ENCODE results near the gene CCDC33. TPM values are rescaled to one million over a fixed set of nuclear protein-coding genes. Genes with fewer than 3 reads are reported as not detected.

The CCDC33 gene
- total RNA-seq, 4 donors from 2014 or later, result not detected

DNA sequence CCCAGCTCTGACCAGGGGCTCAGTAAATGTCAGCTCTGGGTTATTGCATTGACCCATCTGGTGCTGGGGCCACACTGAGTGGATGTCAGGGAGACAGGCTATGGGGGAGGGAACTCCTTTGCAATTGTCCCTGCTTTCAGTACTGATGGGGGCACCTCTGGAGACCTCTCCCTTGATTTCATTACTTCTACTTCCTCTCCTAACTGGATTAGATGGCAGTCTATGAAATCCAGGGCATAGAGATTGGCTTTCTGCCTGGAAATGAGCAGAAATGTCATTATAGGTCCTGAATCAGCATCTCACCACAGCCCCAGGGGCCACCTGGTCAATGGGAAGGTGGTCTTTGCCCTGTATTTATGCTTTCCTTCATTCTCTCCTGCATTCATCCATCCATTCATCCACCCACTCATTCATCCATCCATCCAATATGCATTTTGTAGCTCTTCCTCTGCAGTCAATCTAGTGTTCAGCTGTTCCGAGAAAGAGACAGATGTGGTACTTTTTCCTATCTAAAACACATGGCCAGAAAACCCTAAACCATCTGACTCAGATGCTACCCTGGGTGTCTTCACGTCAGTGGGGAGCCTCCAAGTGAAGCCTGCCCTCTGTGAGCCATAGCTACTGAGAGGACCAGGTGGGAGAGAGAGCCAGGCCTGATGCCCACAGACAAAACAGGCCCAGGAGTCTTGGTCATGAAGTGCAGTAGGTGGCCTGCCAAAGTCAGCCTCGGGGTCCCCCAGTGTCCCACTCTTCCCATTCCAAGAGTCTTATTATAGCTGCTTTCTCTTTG is 57.1 kb downstream of the CCDC33 start:
- DNase-seq (ENCODE audit: low spot score), result no peak
- TF ChIP-seq, protein P1, sequence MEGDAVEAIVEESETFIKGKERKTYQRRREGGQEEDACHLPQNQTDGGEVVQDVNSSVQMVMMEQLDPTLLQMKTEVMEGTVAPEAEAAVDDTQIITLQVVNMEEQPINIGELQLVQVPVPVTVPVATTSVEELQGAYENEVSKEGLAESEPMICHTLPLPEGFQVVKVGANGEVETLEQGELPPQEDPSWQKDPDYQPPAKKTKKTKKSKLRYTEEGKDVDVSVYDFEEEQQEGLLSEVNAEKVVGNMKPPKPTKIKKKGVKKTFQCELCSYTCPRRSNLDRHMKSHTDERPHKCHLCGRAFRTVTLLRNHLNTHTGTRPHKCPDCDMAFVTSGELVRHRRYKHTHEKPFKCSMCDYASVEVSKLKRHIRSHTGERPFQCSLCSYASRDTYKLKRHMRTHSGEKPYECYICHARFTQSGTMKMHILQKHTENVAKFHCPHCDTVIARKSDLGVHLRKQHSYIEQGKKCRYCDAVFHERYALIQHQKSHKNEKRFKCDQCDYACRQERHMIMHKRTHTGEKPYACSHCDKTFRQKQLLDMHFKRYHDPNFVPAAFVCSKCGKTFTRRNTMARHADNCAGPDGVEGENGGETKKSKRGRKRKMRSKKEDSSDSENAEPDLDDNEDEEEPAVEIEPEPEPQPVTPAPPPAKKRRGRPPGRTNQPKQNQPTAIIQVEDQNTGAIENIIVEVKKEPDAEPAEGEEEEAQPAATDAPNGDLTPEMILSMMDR (IDR thresholded peaks at IDR 0.05), result no peak
- ATAC-seq (ENCODE audit: low FRiP score), result no peak

DNA sequence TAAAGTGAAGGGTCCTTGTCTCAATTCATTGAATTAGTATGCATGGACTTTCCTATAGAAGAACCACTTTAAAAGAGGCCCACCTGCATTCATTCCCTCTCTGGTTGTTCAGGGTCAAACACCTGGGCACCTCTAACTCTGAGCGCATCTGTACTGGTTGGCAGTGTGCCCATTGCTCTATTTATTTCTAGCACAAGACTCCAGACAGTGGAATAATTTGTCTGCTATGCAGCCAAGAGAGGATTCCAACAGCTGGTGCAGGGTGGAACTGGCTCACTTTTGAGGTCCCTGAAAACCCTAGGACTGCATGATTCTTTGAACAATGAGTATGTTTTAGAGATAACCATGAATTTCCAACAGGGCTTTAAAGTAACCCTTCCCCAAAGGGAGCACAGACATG is 57.9 kb downstream of the CCDC33 start:
- no peak for DNase-seq (ENCODE audit: low spot score)
- no peak for ATAC-seq (ENCODE audit: low FRiP score)
- TF ChIP-seq, protein P1 (IDR thresholded peaks at IDR 0.05), result no peak

GRCh38 chr15:74295800-74296199 is 59.7 kb downstream of the CCDC33 start:
- DNase-seq (ENCODE audit: low spot score) (no peak), ATAC-seq (ENCODE audit: low FRiP score) (no peak)
- TF ChIP-seq, protein P1 (IDR thresholded peaks at IDR 0.05), result no peak

GRCh38 chr15:74297887-74298286 is 61.8 kb downstream of the CCDC33 start:
- TF ChIP-seq, protein P1 (IDR thresholded peaks at IDR 0.05), result no peak
- ATAC-seq (ENCODE audit: low FRiP score), result no peak

DNA sequence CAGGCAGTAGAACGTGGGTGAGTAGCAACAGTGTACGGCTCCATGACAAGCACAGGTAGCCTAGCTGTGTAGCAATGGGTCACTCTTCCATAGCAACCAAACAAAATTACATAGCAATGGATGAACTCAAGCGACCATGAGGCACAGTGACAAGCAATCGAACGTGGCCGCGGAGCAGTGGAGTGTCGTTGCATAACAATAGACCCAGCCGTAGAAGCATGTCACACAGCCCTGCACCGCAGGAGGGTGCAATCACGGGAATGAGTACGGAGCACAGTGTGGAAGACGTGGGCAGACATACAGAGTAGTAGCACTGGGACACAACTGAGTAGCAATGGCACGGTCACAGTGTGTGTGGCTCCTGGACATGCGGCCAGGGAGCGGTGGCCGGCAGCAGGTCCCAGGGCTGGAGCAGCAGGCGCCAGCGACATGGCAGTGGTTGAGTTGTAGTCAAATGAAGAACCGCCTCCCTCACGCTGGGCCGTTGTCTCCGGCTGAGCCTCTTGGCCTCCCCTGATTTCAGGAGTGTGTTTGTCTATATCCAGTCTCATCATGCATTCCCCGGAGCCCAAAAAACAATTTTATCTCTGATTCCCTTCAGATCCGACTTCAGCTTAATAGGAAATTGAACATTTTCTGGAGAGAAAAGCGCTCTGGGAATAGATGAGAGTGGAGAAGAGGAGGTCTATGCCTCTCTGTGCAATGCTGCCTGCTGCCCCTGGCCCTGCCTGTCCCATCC is 64.1 kb downstream of the CCDC33 start:
- TF ChIP-seq, protein P1 (IDR thresholded peaks at IDR 0.05), result no peak
- ATAC-seq (ENCODE audit: low FRiP score) (no peak), DNase-seq (ENCODE audit: low spot score) (no peak)

More at GRCh38 chr15:74297887-74298286, 61.8 kb downstream of the CCDC33 start:
- no peak for DNase-seq (ENCODE audit: low spot score)

- TF ChIP-seq, protein P1 (IDR thresholded peaks at IDR 0.05), result no peak
- ATAC-seq (ENCODE audit: low FRiP score) (no peak), DNase-seq (ENCODE audit: low spot score) (no peak)
These were observed 65.6 kb downstream of the CCDC33 start for GRCh38 chr15:74301583-74302361.
